HepG2 (cell line): ENCODE measurements around the gene SFRP4. TPM values are rescaled to one million over a fixed set of nuclear protein-coding genes. Genes with fewer than 3 reads are reported as not detected.

ENCODE experiments used
- ATAC-seq: fragments of 200-7000 bp; cut with Tn5 transposase; 3 replicates; pipeline ENCODE4 v1.9.1; 2020; ENCODE audit warnings: mild to moderate bottlenecking, moderate library complexity
- BruUV-seq: library from RNA; stranded (reverse); fragments of 400-500 nt; replicated peaks from 2 replicates; lab custom pipeline; 2021; lab: Mats Ljungman, UMichigan
- CTCF ChIA-PET: fragments of 300-600 bp; formaldehyde crosslinking; extraction: SDS; loops from one replicate; lab custom pipeline; 2021; ENCODE audit warnings: low total read pairs, inconsistent platforms, low intra/inter-chr PET ratio; lab: Yijun Ruan, JAX
- POLR2A ChIA-PET: fragments of 350-600 bp; sonication (Branson Sonifier 250); formaldehyde crosslinking; loops from one replicate; lab custom pipeline; 2020; ENCODE audit warnings: antibody characterized with exemption, inconsistent platforms; lab: Yijun Ruan, JAX
- DNase-seq: peaks from one replicate; pipeline ENCODE4 v3.0.0-alpha.2; 2015; ENCODE audit warnings: low spot score
- FAIRE-seq: peaks from 3 replicates; lab custom pipeline; 2011; peaks lifted over from hg19 to GRCh38; lab: Jason Lieb, UNC
- H2AFZ ChIP-seq: one replicate; pipeline ENCODE4 v1.6.1; 2011; ENCODE audit warnings: low read length, inconsistent platforms
- H3K27ac ChIP-seq: fragments of 300-600 bp; 3 replicates; pipeline ENCODE4 v1.8.0; 2011; ENCODE audit warnings: mixed run types, mild to moderate bottlenecking, mixed read lengths, low read length, inconsistent platforms; ENCODE audit not compliant: insufficient read depth; ENCODE audit errors: extremely low read length
- H3K27me3 ChIP-seq, 2 experiments: fragments of 200-600 bp in 1 of 2; 2 replicates in 1 of 2; 3 replicates in 1 of 2; pipeline versions ENCODE4 v1.6.0 to v1.8.0; 2011; ENCODE audit warnings: low read length in 2 of 2, mild to moderate bottlenecking in 2 of 2, moderate library complexity in 2 of 2, inconsistent platforms in 1 of 2; ENCODE audit not compliant: insufficient read depth in 2 of 2, control insufficient read depth in 1 of 2
- H3K36me3 ChIP-seq, 2 experiments: fragments of 200-600 bp in 1 of 2; replicated peaks in 1 of 2; 2 replicates in 1 of 2; 3 replicates in 1 of 2; pipeline versions ENCODE4 v1.5.1 to v1.8.0; 2011; ENCODE audit warnings: low read length in 2 of 2, inconsistent platforms in 1 of 2; ENCODE audit not compliant: insufficient read depth in 2 of 2, control insufficient read depth in 1 of 2
- H3K4me1 ChIP-seq: 2 replicates; pipeline ENCODE4 v1.5.1; 2012; ENCODE audit warnings: low read length, inconsistent platforms; ENCODE audit not compliant: insufficient read depth
- H3K4me2 ChIP-seq: 2 replicates; pipeline ENCODE4 v1.6.0; 2011; ENCODE audit warnings: low read depth, low read length, inconsistent platforms
- H3K4me3 ChIP-seq, 3 experiments: fragments of 200-600 bp in 1 of 3; sonication (generic), shearing (Covaris generic) in 1 of 3; replicated peaks in 1 of 3; 2 replicates each; pipeline ENCODE4 v1.5.1; 2011 to 2016; ENCODE audit warnings: low read length in 3 of 3, inconsistent platforms in 2 of 3, low read depth in 2 of 3, mild to moderate bottlenecking in 2 of 3, control low read depth in 1 of 3, mixed read lengths in 1 of 3; ENCODE audit not compliant: insufficient read depth in 1 of 3
- H3K79me2 ChIP-seq: one replicate; pipeline ENCODE4 v1.6.1; 2011; ENCODE audit warnings: low read length, inconsistent platforms; ENCODE audit not compliant: insufficient read depth
- H3K9ac ChIP-seq: 2 replicates; pipeline ENCODE4 v1.6.0; 2011; ENCODE audit warnings: mild to moderate bottlenecking, low read depth, low read length, inconsistent platforms; ENCODE audit not compliant: insufficient read depth
- H3K9me3 ChIP-seq: 2 replicates; pipeline ENCODE4 v1.5.1; 2012; ENCODE audit warnings: mild to moderate bottlenecking, low read length
- H4K20me1 ChIP-seq: 2 replicates; pipeline ENCODE4 v1.6.0; 2011; ENCODE audit warnings: inconsistent platforms, mild to moderate bottlenecking, low read length, moderate library complexity; ENCODE audit not compliant: insufficient read depth
- BCL6 ChIP-seq: IDR thresholded peaks from 2 replicates; pipeline ENCODE4 v1.6.1; 2016; ENCODE audit warnings: missing genetic modification reagents, missing compliant biosample characterization
- MBD4 ChIP-seq: IDR thresholded peaks from 2 replicates; pipeline ENCODE4 v1.6.1; 2012; ENCODE audit warnings: low read length, inconsistent platforms, borderline replicate concordance
- MIER2 ChIP-seq: IDR thresholded peaks from 2 replicates; pipeline ENCODE4 v1.6.1; 2016; ENCODE audit warnings: missing biosample characterization, missing genetic modification reagents
- RBAK ChIP-seq: sonication (generic); formaldehyde crosslinking; IDR thresholded peaks from 2 replicates; pipeline ENCODE4 v1.5.1; 2020; ENCODE audit warnings: mild to moderate bottlenecking, missing genetic modification reagents
- SRSF1 ChIP-seq: fragments of 200-400 bp; formaldehyde crosslinking; optimal IDR thresholded peaks from 2 replicates; pipeline ENCODE3; 2017; ENCODE audit warnings: mild to moderate bottlenecking, low read depth, low read length, moderate library complexity
- SUZ12 ChIP-seq: fragments of 150-350 bp; IDR thresholded peaks from 2 replicates; pipeline ENCODE4 v1.6.1; 2014; ENCODE audit warnings: low read depth, low read length
- ZNF253 ChIP-seq: sonication (generic); formaldehyde crosslinking; IDR thresholded peaks from 2 replicates; pipeline ENCODE4 v1.8.0; 2022; ENCODE audit warnings: mild to moderate bottlenecking, missing genetic modification reagents, borderline replicate concordance
- ZNF337 ChIP-seq: sonication (generic); formaldehyde crosslinking; IDR thresholded peaks from 2 replicates; pipeline ENCODE4 v1.5.1; 2020; ENCODE audit warnings: missing genetic modification reagents, low read depth, mild to moderate bottlenecking, borderline replicate concordance
- ZNF761 ChIP-seq: sonication (generic); formaldehyde crosslinking; conservative IDR thresholded peaks from 2 replicates; pipeline ENCODE4 v1.4.0; 2020; ENCODE audit warnings: mild to moderate bottlenecking, missing genetic modification reagents
- WGBS: methylation state at CpG from one replicate; pipeline ENCODE4 v1.1.6; 2017; ENCODE audit warnings: low lambda C conversion rate; 5-methylcytosine and 5-hydroxymethylcytosine counted together
- in situ Hi-C: cut with HindIII; loops from 2 replicates; pipeline ENCODE4 v1.10.0; 2017; ENCODE audit warnings: low pct_unique_long_range_greater_than_20kb; ENCODE audit not compliant: extremely low pct_ligation_motif_present
- intact Hi-C: fragments of 100-400 bp; cut with micrococcal nuclease; formaldehyde crosslinking; loops from one replicate; pipeline ENCODE4 v1.10.0; 2022; ENCODE audit not compliant: unreplicated experiment
- polyA plus RNA-seq, 8 experiments: library from polyadenylated mRNA; depleted of rRNA in 3 of 8; stranded (reverse) in 7 of 8; unstranded in 1 of 8; fragments of >200 nt; fragmentation: Illumina TruSeq in 4 of 8; extraction: Trizol in 4 of 8; gene quantifications; 2 replicates each; pipeline versions ENCODE4 v1.2.1 to v1.2.3, GENCODE V29; 2011 to 2016; ENCODE audit warnings: low read depth in 4 of 8, missing spikeins in 1 of 8, mixed read lengths in 1 of 8; ENCODE audit not compliant: insufficient read depth in 1 of 8
- total RNA-seq, 5 experiments: library from RNA; depleted of rRNA; stranded (reverse); fragments of >200 nt; fragmentation: Illumina TruSeq; extraction: Trizol; gene quantifications; 2 replicates each; pipeline ENCODE4 v1.2.3, GENCODE V29; 2016; ENCODE audit warnings: low read depth in 1 of 5
- TF ChIP-seq, protein P1 (sequence below): sonication (generic); formaldehyde crosslinking; IDR thresholded peaks from 2 replicates; pipeline ENCODE4 v1.8.1; 2023; ENCODE audit warnings: mild to moderate bottlenecking, moderate library complexity, missing genetic modification reagents
- TF ChIP-seq, protein P2 (sequence below): sonication (generic); formaldehyde crosslinking; IDR thresholded peaks from 2 replicates; pipeline ENCODE4 v1.5.1; 2020; ENCODE audit warnings: mild to moderate bottlenecking, missing genetic modification reagents, moderate library complexity
- TF ChIP-seq, protein P3 (sequence below): conservative IDR thresholded peaks from 2 replicates; pipeline ENCODE4 v1.6.1; 2018; ENCODE audit warnings: missing genetic modification reagents

Gene SFRP4
- total and polyA plus RNA-seq, 2 of the 13 experiments (the other 11 are each of a cell fraction or from before 2014, with no cell fraction given) = 0.96 to 1.8 TPM

DNA sequence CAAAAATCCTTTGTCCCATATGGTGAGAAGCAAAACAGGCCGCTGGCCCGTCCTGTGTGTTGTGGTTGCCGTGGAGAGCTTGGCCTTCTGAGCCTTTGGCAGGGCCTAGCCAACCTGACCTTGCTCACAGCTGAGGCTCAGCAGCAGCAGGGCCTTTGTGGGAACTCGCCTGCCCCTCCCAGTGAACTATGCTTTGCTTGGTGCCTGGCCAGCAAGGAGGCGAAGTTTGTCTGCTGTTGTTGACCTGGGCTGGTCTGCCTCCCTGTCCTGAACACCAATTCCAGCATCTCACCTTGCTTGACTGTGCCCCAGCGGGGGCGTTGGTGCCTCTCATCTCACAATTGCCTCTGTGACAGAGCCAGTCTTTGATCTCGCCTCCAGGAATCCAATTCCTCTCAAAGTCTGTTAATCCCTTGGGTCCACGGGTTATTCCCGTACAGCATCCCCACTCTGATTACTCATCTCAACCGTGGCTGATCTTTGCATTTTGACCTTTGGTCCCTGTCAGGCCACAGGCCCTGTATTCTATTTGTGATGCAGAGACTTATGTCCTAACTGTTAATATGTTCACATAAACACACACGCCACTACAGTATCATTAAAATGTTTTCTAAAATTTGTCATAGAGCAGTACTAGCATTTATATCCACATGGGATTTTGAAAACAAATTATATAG lies 26.5 kb upstream of the SFRP4 start:
- Histone ChIP-seq H3K27me3 (no peaks in the 10 kb centered on the region), H3K9ac (peak overlapping the region; percentile 83), H3K27ac (peak overlapping the region; percentile 99), H3K36me3 (no peaks in the 10 kb centered on the region; a peak in 2 of 5 replicates), H3K4me3 (peak overlapping the region; percentile 22 to 44 (median 32); a peak in 4 of 6 replicates), H2AFZ (no peak overlapping the region), H3K4me1 (peaks cover 74% of the 10 kb centered on the region), H3K4me2 (peak overlapping the region; percentile 64), H4K20me1 (no peaks in the 10 kb centered on the region), H3K9me3 (no peaks in the 10 kb centered on the region), H3K79me2 (peaks cover 54% of the 10 kb centered on the region)
- ChIA-PET CTCF (interaction anchor here (0.8 kb wide), 1 partner anchor 26 kb away, joined by 4 read pairs; the partner anchor contains the start of gene SFRP4), POLR2A (interaction anchor here (0.6 to 4.7 kb wide), 6 partner anchors 14 to 1554 kb away, joined by 3 to 68 read pairs (median 4); partner anchors contain the start of genes EPDR1, SFRP4 and STARD3NL)
- BruUV-seq = no TSS peak
- intact Hi-C loops (loop anchor here (1.0 kb wide), 2 partner anchors 26 to 235 kb away; partner anchors contain the start of gene STARD3NL), in situ Hi-C loops (no loop called here)
- WGBS = 0% methylated on average over 8 of the region's 12 CpGs
- DNase-seq (peak; percentile 100), FAIRE-seq (peak; percentile 96), ATAC-seq (peak; percentile 97)
- TF ChIP-seq MBD4 = peak; percentile 66; the same call in 1 of the 2 replicates
- TF ChIP-seq, protein P1, sequence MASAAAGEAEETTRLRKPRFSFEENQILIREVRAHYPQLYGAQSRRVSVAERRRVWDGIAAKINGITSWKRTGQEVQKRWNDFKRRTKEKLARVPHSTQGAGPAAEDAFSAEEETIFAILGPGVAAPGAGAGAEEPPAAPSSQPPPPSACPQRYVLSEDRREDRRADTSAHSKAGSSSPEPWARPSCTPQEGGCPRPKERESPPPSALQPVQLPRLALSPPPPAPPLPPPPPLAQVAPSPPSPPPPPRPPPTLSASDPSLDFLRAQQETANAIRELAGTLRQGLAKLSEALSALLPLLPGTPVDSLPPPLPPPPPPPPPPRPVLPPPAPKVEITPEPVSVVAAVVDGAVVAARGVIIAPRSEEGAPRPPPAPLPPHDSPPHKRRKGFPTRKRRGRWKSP (CRISPR knock-in tag) = peak; percentile 84
- no peak; the same call in 1 of the 2 replicates for TF ChIP-seq ZNF253 (CRISPR knock-in tag)
- no peak for TF ChIP-seq SRSF1
- peak; percentile 46; the same call in 1 of the 2 replicates for TF ChIP-seq ZNF761 (CRISPR knock-in tag)
- no peak for TF ChIP-seq SUZ12
- TF ChIP-seq, protein P2, sequence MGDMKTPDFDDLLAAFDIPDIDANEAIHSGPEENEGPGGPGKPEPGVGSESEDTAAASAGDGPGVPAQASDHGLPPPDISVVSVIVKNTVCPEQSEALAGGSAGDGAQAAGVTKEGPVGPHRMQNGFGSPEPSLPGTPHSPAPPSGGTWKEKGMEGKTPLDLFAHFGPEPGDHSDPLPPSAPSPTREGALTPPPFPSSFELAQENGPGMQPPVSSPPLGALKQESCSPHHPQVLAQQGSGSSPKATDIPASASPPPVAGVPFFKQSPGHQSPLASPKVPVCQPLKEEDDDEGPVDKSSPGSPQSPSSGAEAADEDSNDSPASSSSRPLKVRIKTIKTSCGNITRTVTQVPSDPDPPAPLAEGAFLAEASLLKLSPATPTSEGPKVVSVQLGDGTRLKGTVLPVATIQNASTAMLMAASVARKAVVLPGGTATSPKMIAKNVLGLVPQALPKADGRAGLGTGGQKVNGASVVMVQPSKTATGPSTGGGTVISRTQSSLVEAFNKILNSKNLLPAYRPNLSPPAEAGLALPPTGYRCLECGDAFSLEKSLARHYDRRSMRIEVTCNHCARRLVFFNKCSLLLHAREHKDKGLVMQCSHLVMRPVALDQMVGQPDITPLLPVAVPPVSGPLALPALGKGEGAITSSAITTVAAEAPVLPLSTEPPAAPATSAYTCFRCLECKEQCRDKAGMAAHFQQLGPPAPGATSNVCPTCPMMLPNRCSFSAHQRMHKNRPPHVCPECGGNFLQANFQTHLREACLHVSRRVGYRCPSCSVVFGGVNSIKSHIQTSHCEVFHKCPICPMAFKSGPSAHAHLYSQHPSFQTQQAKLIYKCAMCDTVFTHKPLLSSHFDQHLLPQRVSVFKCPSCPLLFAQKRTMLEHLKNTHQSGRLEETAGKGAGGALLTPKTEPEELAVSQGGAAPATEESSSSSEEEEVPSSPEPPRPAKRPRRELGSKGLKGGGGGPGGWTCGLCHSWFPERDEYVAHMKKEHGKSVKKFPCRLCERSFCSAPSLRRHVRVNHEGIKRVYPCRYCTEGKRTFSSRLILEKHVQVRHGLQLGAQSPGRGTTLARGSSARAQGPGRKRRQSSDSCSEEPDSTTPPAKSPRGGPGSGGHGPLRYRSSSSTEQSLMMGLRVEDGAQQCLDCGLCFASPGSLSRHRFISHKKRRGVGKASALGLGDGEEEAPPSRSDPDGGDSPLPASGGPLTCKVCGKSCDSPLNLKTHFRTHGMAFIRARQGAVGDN (CRISPR knock-in tag) = peak; percentile 98
- peak; percentile 62; the same call in 1 of the 2 replicates for TF ChIP-seq MIER2
- no peak; the same call in 1 of the 2 replicates for TF ChIP-seq ZNF337 (CRISPR knock-in tag)
- TF ChIP-seq, protein P3, sequence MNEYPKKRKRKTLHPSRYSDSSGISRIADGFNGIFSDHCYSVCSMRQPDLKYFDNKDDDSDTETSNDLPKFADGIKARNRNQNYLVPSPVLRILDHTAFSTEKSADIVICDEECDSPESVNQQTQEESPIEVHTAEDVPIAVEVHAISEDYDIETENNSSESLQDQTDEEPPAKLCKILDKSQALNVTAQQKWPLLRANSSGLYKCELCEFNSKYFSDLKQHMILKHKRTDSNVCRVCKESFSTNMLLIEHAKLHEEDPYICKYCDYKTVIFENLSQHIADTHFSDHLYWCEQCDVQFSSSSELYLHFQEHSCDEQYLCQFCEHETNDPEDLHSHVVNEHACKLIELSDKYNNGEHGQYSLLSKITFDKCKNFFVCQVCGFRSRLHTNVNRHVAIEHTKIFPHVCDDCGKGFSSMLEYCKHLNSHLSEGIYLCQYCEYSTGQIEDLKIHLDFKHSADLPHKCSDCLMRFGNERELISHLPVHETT (CRISPR knock-in tag) = peak; percentile 41; the same call in 1 of the 2 replicates
- no peak for TF ChIP-seq RBAK (CRISPR knock-in tag)
- peak; percentile 96 for TF ChIP-seq BCL6 (CRISPR knock-in tag)
